OCI-M1 (cell line): ENCODE results near the gene DNASE2B.
"Not testable (repeated sequence)": the region's sequence is repeated elsewhere in the genome, so short reads cannot be mapped to it uniquely, and the experiment has no call there.

ENCODE experiments used
- DNase-seq: peaks from one replicate; lab custom pipeline; 2025; lab: John Stamatoyannopoulos, UW

Gene DNASE2B

GRCh38 chr1:84415396-84415795 is 17.1 kb downstream of the DNASE2B start:
- no peak for DNase-seq

DNA sequence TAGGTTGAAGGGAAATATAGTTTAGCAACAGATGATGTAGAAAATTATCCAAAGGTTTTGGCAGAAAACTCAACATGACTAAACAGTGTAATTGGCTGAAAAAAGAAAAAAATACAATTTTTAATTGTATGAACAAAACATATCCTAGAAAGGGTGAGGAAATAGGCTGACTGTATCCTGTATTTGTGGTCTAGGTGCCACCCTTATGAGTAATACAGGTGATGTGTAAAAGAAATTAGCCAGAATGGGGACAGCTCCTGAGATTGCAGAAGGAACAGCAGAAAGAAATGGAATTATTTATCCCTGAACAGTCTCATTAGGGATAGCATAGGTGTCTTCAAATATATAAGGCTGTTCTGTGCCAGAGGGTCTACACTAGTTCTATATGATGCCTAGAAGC is 24.6 kb downstream of the DNASE2B start:
- DNase-seq, result no peak

DNA sequence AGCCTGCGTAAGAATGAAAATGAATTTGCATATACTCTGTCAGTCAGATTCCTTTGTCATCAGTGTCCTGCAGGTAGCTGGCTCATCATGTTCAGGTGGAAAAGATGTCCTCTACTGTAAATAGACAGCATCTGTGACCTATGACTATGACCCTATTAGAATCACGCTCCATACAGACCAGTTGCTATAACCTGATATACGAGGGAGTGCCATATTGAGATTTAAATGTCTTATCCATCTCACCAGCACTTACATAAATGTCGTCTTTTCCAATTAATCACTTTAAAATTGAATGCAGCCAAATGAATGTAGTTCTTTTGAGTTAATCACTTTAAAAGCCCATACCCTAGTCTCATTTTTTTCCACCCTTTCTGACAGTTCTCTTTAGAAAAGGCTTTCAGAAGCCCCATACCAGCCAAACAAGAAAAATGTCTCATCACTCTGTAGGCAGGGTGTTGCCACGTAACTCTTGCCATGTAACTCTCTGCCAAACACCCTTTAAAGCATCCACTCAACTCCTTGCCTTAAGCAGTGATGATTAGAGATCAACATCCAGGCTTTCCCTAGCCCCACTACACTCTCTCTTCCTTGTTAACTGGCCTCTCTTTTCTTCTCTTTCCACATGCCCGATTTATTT is 26.3 kb downstream of the DNASE2B start:
- DNase-seq, result no peak

GRCh38 chr1:84425150-84425896 is 27.0 kb downstream of the DNASE2B start:
- no peak for DNase-seq

DNA sequence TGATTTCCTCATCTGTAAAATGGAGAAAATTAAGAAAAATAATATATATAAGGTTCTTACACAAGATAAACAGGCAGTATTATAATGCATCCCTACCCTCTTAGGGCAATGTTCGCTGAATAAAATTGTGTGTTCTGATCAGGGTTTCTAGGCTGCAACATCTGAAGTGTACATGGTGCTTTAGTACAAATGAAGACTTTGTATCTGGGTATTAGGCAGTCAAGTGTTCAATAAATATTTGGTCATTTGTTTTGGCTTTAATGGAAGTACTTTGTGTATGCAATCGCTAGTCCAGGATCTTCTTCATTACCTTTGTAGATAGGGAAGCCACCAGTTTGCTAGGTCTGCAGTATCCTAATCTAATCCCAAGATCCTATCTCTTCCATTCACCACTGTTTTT is 28.1 kb downstream of the DNASE2B start:
- DNase-seq, result no peak

- DNase-seq, result peak; percentile 49
Measured at GRCh38 chr1:84427250-84428188, 29.2 kb downstream of the DNASE2B start.

GRCh38 chr1:84428235-84428634 is 30.0 kb downstream of the DNASE2B start:
- no peak for DNase-seq

DNA sequence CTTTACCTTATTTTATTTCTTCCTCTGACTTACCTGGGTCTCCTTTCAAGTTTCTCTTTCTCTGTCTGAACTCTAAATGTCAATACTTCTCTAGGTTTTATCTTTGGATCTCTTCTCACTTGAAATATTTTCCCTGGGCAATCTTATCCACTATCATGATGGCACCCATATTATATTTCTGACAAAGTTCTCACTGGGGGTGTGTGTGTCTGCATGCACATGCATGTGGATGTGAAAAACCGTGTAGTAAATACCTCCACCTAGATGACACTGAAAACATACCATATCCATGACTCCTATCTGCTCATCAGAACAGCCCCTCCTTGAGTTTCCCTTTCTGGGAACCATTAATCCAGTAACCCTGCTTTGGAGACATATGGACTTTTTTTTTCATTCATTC is 30.9 kb downstream of the DNASE2B start:
- no peak for DNase-seq

DNA sequence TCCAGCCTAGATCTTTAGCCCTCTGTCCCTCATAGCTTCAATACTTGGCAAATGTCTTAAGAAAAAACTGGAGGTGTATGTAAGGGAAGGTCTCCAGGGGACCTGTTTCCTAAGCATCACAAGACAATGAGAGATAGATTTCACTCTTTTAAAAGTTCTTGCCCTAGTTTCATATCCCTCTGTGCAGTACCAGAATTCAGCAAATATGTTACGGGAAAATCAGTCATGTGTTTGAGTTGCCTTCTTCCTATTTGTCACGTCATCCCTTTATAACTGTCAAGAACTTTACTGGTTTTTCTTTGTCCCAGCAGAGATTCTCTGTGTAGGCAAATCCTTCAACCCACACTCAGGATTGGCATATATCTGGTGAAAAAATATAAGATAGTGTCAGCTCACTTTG is 32.3 kb downstream of the DNASE2B start:
- DNase-seq, result no peak

DNA sequence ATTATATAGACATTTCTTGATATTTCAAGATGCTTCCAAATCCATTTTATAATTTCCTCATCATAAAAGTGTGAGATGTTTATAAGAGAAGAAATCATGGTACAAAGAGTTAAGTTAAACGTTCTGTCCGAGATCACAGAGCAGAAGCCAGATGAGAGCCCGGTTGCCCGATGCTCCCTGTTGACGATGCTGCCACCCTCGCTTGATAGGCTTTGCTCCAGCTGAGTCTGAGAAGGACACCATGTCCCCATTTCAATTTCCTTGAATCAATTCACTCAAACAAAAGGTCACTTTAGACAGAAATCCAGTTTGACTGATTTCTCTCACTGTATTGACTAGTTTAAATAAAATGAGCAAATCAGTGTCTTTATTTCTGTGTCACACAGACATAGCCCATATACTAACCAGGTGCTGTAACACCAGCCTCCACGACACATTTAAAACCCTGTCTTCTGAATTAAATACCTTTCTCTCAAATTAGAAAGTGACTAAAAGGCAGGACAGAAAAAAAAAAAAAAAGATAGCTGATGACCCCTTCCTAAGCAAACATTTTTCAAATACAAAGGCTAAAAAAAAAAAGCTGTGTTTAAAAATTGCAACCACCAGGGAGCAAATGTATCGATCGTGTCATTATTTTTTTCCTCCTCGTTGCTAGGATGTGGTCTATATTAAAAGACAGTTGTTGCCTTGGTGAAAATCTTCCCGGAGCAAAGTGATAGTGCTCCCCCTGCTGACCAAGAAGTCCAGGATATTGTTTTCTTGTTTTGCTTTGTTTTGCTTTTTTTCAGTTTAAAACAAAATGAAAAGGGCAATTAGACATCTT is 35.2 kb downstream of the DNASE2B start:
- peak; percentile 90 for DNase-seq

DNA sequence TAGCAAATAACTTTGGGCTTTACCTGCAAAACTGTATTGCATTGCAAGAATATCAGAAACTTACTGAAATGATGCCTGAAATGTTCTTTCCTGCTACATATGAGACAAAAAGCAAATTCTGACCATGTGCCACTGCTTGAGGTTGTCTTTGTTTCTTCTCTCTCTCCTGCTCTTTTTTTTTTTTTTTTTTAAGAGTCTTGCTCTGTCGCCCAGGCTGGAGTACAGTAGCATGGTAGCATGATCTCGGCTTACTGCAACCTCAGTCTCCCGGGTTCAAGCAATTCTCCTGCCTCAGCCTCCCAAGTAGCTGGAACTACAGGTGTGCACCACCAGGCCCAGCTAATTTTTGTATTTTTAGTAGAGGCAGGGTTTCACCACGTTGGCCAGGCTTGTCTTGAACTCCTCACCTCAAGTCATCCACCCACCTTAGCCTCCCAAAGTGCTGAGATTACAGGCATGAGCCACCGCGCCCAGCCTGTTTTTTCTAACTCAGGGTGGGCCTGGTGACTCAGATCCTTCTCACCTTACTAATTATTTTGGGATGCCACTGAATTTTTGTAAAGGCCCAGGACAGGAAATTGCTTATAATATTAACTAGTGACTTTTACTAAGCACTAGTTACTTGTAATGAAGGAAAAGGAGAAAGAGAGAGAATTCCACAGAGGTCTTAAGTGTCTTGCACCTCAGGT is 35.9 kb downstream of the DNASE2B start:
- peak; percentile 50 for DNase-seq

GRCh38 chr1:84434801-84435549 is 36.7 kb downstream of the DNASE2B start:
- DNase-seq, result peak; percentile 73

GRCh38 chr1:84436876-84437655 is 38.8 kb downstream of the DNASE2B start:
- peak; percentile 88 for DNase-seq

DNA sequence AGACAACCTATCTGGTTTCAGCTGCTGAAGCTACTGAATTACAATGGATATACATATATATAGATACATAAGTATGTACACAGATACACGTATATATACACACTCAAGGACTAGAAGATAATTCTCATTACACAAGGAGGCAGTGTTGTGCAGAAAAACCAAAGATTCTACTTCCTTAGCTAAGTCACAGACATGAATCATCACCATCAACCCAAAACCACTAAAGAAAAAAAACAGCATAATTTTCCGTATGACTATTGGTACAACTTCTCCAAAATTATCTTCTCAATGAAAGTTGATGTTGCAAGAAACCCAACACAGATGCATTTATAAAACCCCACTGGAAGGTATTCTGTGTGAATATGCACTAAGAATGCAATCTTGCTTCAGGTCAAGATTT is 44.0 kb downstream of the DNASE2B start:
- DNase-seq, result peak; percentile 97

- DNase-seq, result not testable (repeated sequence)
Measured at GRCh38 chr1:84442747-84443646, 44.7 kb downstream of the DNASE2B start.

DNA sequence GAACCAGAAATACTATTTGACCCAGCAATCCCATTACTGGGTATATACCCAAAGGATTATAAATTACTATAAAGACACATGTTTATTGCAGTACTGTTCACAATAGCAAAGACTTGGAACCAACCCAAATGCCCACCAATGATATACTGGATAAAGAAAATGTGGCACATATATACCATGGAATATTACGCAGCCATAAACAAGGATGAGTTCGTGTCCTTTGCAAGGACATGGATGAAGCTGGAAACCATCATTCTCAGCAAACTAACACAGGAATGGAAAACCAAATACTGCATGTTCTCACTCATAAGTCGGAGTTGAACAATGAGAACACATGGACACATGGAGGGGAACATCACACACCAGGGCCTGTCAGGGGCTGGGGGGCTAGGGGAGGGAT is 50.4 kb downstream of the DNASE2B start:
- not testable (repeated sequence) for DNase-seq

DNA sequence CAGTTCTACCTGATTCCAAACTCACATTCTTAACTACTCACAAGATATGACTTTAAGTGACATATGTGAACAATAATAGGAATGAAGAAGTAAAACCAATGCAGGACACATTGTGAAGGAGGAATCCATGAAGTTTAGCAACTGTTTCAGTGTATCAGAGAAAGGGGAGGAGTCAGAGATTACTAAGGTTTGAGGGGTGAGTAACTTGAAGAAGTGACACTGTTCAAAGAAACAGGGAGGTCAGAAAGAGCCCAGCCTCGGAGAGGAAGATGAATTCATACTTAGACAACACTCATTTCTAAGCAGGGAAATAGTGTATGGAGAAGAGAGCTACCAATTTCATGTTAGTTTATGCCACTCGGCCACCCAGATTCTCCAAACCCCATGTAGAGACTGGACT is 52.6 kb downstream of the DNASE2B start:
- DNase-seq, result peak; percentile 20

- DNase-seq, result no peak
Measured at GRCh38 chr1:84452436-84452835, 54.2 kb downstream of the DNASE2B start.

DNA sequence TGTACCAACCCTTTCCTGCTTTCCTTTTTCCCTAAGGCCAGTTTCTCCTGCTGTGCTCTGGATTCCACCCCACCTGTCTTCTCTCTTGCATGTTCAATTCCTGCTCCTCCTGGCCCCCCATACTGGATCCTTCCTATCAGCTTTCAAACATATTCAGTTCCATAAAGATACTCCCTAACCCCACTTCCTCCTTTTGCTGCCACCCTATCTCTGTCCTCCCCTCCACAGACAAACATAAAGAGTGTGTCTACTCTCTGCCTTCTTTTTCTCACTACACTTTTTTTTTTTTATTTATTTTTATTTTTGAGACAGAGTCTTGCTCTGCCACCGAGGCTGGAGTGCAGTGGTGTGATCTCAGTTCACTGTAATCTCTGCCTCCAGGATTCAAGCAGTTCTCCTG is 63.8 kb downstream of the DNASE2B start:
- DNase-seq, result peak; percentile 68
